Natural killer cell (primary cell): ENCODE data around the gene SCN3B. TPM values are rescaled to one million over a fixed set of nuclear protein-coding genes. Genes with fewer than 3 reads are reported as not detected.
"Not testable (repeated sequence)": the region's sequence is repeated elsewhere in the genome, so short reads cannot be mapped to it uniquely, and the experiment has no call there.

Experiments used
- ATAC-seq, 3 donors: fragments of 150-1000 bp in 2 of 3; fragments of 200-7000 bp in 1 of 3; cut with Tn5 transposase; 1 replicate in 1 of 3; 2 replicates in 2 of 3; pipeline ENCODE4 v1.10.0; 2021; ENCODE audit warnings: mild to moderate bottlenecking in 2 of 3, moderate library complexity in 2 of 3
- DNase-seq, 2 donors: peaks; one replicate each; pipeline versions ENCODE4 v3.0.0 to v3.0.0-alpha.2; 2013 to 2021; ENCODE audit warnings: mixed read lengths in 1 of 2
- H3K27ac ChIP-seq: one replicate; pipeline ENCODE4 v1.5.1; 2013; ENCODE audit warnings: mild to moderate bottlenecking, low read length
- H3K27me3 ChIP-seq: one replicate; pipeline ENCODE4 v1.6.1; 2013; ENCODE audit warnings: low read length; ENCODE audit not compliant: control insufficient read depth, insufficient read depth
- H3K36me3 ChIP-seq: one replicate; pipeline ENCODE4 v1.6.1; 2013; ENCODE audit warnings: low read length; ENCODE audit not compliant: control insufficient read depth, insufficient read depth
- H3K4me1 ChIP-seq: one replicate; pipeline ENCODE4 v1.6.1; 2013; ENCODE audit warnings: low read length; ENCODE audit not compliant: control insufficient read depth, insufficient read depth
- H3K4me3 ChIP-seq: one replicate; pipeline ENCODE4 v1.5.1; 2013; ENCODE audit warnings: low read length
- H3K9me3 ChIP-seq: one replicate; pipeline ENCODE4 v1.6.1; 2013; ENCODE audit warnings: low read length; ENCODE audit not compliant: control insufficient read depth, insufficient read depth
- H3K27ac Mint-ChIP-seq, 2 donors: one replicate each; pipeline ENCODE4 v1.8.0; 2022; ENCODE audit warnings: mild to moderate bottlenecking in 2 of 2, mixed read lengths in 2 of 2, moderate library complexity in 1 of 2
- H3K27me3 Mint-ChIP-seq, 2 donors: one replicate each; pipeline ENCODE4 v1.8.0; 2022; ENCODE audit warnings: low read depth in 2 of 2, mixed read lengths in 2 of 2
- H3K36me3 Mint-ChIP-seq: one replicate; pipeline ENCODE4 v1.8.0; 2022; ENCODE audit warnings: mixed read lengths
- H3K4me1 Mint-ChIP-seq, 2 donors: one replicate each; pipeline ENCODE4 v1.8.0; 2022; ENCODE audit warnings: mixed read lengths in 2 of 2
- H3K4me3 Mint-ChIP-seq: one replicate; pipeline ENCODE4 v1.8.0; 2022; ENCODE audit warnings: mild to moderate bottlenecking, moderate library complexity, mixed read lengths
- H3K9me3 Mint-ChIP-seq, 2 donors: one replicate each; pipeline ENCODE4 v1.8.0; 2022; ENCODE audit warnings: mixed read lengths in 2 of 2
- WGBS: methylation state at CpG from one replicate; pipeline ENCODE4 v1.1.7; 2013; ENCODE audit warnings: missing lambda C conversion rate; ENCODE audit not compliant: insufficient coverage; 5-methylcytosine and 5-hydroxymethylcytosine counted together
- intact Hi-C: fragments of 100-400 bp; cut with micrococcal nuclease; formaldehyde crosslinking; loops from one replicate; pipeline ENCODE4 v1.14.2; 2022
- total RNA-seq, 4 donors: library from RNA; stranded (reverse); fragments of 120-200 nt in 1 of 4; gene quantifications; one replicate each; pipeline versions ENCODE4 v1.2.3 to v1.2.4, GENCODE V29; 2013 to 2022
- TF ChIP-seq, protein P1 (sequence below): fragments of 200-600 bp; IDR thresholded peaks from one replicate; pipeline ENCODE4 v1.8.0; 2022; ENCODE audit warnings: antibody characterized with exemption

Gene SCN3B
- total RNA-seq, 3 donors from 2014 or later (not counting 1 experiment from before 2014, with no cell fraction given): not detected

DNA sequence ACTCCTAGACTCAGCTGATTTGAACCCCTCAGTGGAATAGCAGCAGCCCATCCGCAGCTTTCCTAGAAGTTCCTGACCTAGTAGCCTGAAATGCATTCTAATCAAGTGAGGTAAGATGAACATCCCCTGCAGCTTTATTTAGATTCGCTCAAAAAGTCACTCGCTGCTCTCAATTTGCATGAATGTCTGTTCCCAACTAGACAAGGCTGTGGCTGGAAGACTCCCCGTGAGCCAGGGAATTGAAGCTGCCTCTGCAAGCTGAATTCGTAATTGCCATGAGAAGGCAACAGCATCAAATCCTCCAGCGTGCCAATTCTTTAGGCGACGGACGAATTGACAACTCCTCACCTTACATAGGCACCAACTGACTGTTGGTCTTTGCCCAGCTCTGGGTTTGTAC is 17.1 kb upstream of the SCN3B start:
- H3K36me3 Mint-ChIP-seq: no peaks in the 10 kb centered on the region
- H3K4me1 Mint-ChIP-seq: no peaks in the 10 kb centered on the region
- no peak overlapping the region for H3K27ac ChIP-seq
- TF ChIP-seq, protein P1, sequence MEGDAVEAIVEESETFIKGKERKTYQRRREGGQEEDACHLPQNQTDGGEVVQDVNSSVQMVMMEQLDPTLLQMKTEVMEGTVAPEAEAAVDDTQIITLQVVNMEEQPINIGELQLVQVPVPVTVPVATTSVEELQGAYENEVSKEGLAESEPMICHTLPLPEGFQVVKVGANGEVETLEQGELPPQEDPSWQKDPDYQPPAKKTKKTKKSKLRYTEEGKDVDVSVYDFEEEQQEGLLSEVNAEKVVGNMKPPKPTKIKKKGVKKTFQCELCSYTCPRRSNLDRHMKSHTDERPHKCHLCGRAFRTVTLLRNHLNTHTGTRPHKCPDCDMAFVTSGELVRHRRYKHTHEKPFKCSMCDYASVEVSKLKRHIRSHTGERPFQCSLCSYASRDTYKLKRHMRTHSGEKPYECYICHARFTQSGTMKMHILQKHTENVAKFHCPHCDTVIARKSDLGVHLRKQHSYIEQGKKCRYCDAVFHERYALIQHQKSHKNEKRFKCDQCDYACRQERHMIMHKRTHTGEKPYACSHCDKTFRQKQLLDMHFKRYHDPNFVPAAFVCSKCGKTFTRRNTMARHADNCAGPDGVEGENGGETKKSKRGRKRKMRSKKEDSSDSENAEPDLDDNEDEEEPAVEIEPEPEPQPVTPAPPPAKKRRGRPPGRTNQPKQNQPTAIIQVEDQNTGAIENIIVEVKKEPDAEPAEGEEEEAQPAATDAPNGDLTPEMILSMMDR: no peak
- no peak overlapping the region for H3K4me3 Mint-ChIP-seq
- intact Hi-C loops: no loop called here
- no peaks in the 10 kb centered on the region for H3K9me3 Mint-ChIP-seq
- ATAC-seq: no peak
- peaks cover 3 to 20% of the 10 kb centered on the region in 2 donors for H3K27me3 Mint-ChIP-seq
- H3K4me1 ChIP-seq: no peaks in the 10 kb centered on the region
- peaks cover 4% of the 10 kb centered on the region for H3K27me3 ChIP-seq
- H3K36me3 ChIP-seq: no peaks in the 10 kb centered on the region
- no peak for DNase-seq
- no peak overlapping the region for H3K27ac Mint-ChIP-seq
- no peaks in the 10 kb centered on the region for H3K9me3 ChIP-seq
- 82% methylated on average over 9 of the region's 9 CpGs for WGBS
- no peak overlapping the region for H3K4me3 ChIP-seq

DNA sequence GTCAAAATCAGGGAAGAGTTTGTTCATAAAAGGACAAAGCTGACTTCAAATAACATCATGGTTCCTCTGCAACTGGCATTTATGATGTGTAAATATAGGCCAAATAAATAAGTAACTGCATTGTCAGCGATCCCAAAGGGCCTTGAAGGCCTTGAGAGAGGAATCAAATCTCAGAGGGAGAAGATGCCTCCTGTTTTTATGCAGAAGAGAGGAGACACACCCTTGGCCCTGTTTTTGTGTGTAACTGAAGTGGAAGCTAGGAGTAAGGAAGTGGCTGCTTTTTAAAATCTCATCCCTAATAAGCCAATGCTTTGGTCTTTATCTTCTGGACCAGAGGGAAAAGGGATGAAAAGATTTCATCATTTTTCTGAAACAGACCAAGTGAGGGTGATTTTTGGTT is 15.7 kb upstream of the SCN3B start:
- Mint-ChIP-seq H3K36me3 (no peaks in the 10 kb centered on the region), H3K27me3 (peaks cover 3 to 10% of the 10 kb centered on the region in 2 donors), H3K9me3 (no peaks in the 10 kb centered on the region), H3K4me1 (no peaks in the 10 kb centered on the region), H3K4me3 (no peak overlapping the region), H3K27ac (no peak overlapping the region)
- H3K9me3 ChIP-seq: no peaks in the 10 kb centered on the region
- no peak overlapping the region for H3K4me3 ChIP-seq
- H3K27me3 ChIP-seq: peaks cover under 1% of the 10 kb centered on the region
- WGBS: 85% methylated on average over 1 of the region's 1 CpG
- no peaks in the 10 kb centered on the region for H3K36me3 ChIP-seq
- H3K4me1 ChIP-seq: no peaks in the 10 kb centered on the region
- H3K27ac ChIP-seq: no peak overlapping the region
- no peak for ATAC-seq
- intact Hi-C loops: no loop called here
- TF ChIP-seq, protein P1: no peak
- DNase-seq: no peak

DNA sequence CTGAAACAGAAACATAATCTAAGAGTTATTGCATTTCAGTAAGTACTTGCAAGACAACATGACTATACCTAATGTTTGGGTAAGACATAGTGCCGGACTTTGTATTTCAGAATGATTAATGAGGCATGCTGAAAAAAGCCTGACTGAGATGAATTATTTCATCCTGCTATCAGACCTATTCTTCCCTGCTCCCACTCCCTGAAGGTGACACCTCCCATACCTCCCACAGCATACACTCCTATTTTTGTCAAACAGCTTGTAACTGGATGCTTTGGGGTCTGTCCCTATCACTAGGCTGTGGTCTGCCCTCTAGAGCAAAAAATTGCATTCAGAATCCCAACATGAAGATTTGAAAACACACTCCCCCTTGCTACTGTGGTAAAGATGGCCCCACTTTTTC is 10.9 kb upstream of the SCN3B start:
- H3K27ac Mint-ChIP-seq: no peak overlapping the region
- H3K9me3 Mint-ChIP-seq: peaks cover 2 to 3% of the 10 kb centered on the region in 2 donors
- Histone ChIP-seq H3K36me3 (no peaks in the 10 kb centered on the region), H3K27ac (no peak overlapping the region), H3K27me3 (no peaks in the 10 kb centered on the region), H3K4me3 (no peak overlapping the region), H3K4me1 (peaks cover 2% of the 10 kb centered on the region), H3K9me3 (peaks cover 2% of the 10 kb centered on the region)
- peaks cover 1 to 2% of the 10 kb centered on the region in 2 donors for H3K4me1 Mint-ChIP-seq
- no peaks in the 10 kb centered on the region for H3K36me3 Mint-ChIP-seq
- 100% methylated on average over 1 of the region's 1 CpG for WGBS
- TF ChIP-seq, protein P1: no peak
- H3K27me3 Mint-ChIP-seq: peaks cover 3 to 8% of the 10 kb centered on the region in 2 donors
- ATAC-seq (no peak), DNase-seq (no peak)
- no peak overlapping the region for H3K4me3 Mint-ChIP-seq
- intact Hi-C loops: no loop called here

DNA sequence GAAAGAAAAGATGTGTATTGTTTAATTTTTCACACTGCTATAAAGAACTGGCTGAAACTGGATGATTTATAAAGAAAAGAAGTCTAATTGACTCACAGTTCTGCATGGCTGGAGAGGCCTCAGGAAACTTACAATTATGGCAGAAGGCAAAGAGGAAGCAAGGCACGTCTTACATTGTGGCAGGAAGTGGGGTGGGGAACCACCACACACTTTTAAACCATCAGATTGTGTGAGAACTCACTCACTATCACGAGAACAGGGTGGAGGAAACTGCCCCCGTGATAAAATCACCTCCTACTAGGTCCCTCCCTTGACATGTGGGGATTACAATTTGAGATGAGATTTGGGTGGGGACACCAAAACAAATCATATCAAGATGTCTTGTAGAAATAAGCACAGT is 5.5 kb upstream of the SCN3B start:
- H3K4me1 ChIP-seq, H3K4me3 Mint-ChIP-seq, H3K4me3 ChIP-seq, H3K36me3 ChIP-seq, intact Hi-C loops, H3K27me3 ChIP-seq, H3K9me3 ChIP-seq: not testable (repeated sequence)
- Mint-ChIP-seq H3K36me3 (peaks cover 18% of the 10 kb centered on the region), H3K9me3 (peaks cover 7 to 14% of the 10 kb centered on the region in 2 donors), H3K27ac (peak overlapping the region; percentile 38 to 55), H3K27me3 (peaks cover 8 to 13% of the 10 kb centered on the region in 2 donors), H3K4me1 (peaks cover 20 to 21% of the 10 kb centered on the region in 2 donors)
- 0% methylated on average over 1 of the region's 3 CpGs for WGBS
- ATAC-seq (peak; percentile 79 to 94 (median 82)), DNase-seq (peak in 1 of 2 donors; percentile 39)
- H3K27ac ChIP-seq: peak overlapping the region; percentile 35
